GM23338 (cell line): ENCODE data around the gene IFI35. TPM values are rescaled to one million over a fixed set of nuclear protein-coding genes. Genes with fewer than 3 reads are reported as not detected.

Experiments
- ATAC-seq: fragments of 200-7000 bp; cut with Tn5 transposase; 3 replicates; pipeline ENCODE4 v1.9.1; 2020
- DNase-seq: peaks from one replicate; pipeline ENCODE4 v3.0.0-alpha.2; 2015; ENCODE audit warnings: low spot score
- H2AFZ ChIP-seq: fragments of 200-600 bp; sonication (generic); 2 replicates; pipeline ENCODE4 v1.8.0; 2016; ENCODE audit warnings: antibody characterized with exemption, mild to moderate bottlenecking, moderate library complexity
- H3F3A ChIP-seq: fragments of 200-600 bp; sonication (generic); replicated peaks from 2 replicates; pipeline ENCODE4 v1.8.0; 2017; ENCODE audit warnings: antibody characterized with exemption, mixed run types, low read depth
- H3K27ac ChIP-seq: fragments of 200-600 bp; sonication (generic); 2 replicates; pipeline ENCODE4 v1.6.1; 2016; ENCODE audit warnings: low read depth
- H3K27me3 ChIP-seq: fragments of 200-600 bp; sonication (generic); 2 replicates; pipeline ENCODE4 v1.8.0; 2016; ENCODE audit warnings: mild to moderate bottlenecking, mixed run types, moderate library complexity; ENCODE audit not compliant: insufficient read depth
- H3K36me3 ChIP-seq: fragments of 200-600 bp; sonication (generic); 2 replicates; pipeline ENCODE4 v1.8.0; 2016; ENCODE audit warnings: mild to moderate bottlenecking; ENCODE audit not compliant: insufficient read depth
- H3K4me1 ChIP-seq: fragments of 200-600 bp; sonication (generic); 2 replicates; pipeline ENCODE4 v1.8.0; 2016; ENCODE audit warnings: mild to moderate bottlenecking, moderate library complexity; ENCODE audit not compliant: insufficient read depth
- H3K4me2 ChIP-seq: fragments of 200-600 bp; sonication (generic); 2 replicates; pipeline ENCODE4 v1.7.1; 2017; ENCODE audit warnings: mixed run types
- H3K4me3 ChIP-seq: fragments of 200-600 bp; sonication (generic); 2 replicates; pipeline ENCODE4 v1.6.1; 2016; ENCODE audit warnings: mixed run types
- H3K79me2 ChIP-seq: fragments of 200-600 bp; sonication (generic); replicated peaks from 2 replicates; pipeline ENCODE4 v1.8.0; 2017; ENCODE audit warnings: mild to moderate bottlenecking; ENCODE audit not compliant: insufficient read depth
- H3K9me2 ChIP-seq: fragments of 200-600 bp; sonication (generic); 2 replicates; pipeline ENCODE4 v1.8.0; 2017; ENCODE audit not compliant: insufficient read depth
- H4K20me1 ChIP-seq: fragments of 200-600 bp; sonication (generic); replicated peaks from 2 replicates; pipeline ENCODE4 v1.8.0; 2017; ENCODE audit warnings: mild to moderate bottlenecking; ENCODE audit not compliant: insufficient read depth
- H3K27ac Mint-ChIP-seq: 2 replicates; pipeline ENCODE4 v1.8.0; 2020; ENCODE audit warnings: inconsistent platforms, mild to moderate bottlenecking, moderate library complexity, mixed read lengths
- H3K27me3 Mint-ChIP-seq: 3 replicates; pipeline ENCODE4 v1.8.0; 2022; ENCODE audit warnings: low read depth, mild to moderate bottlenecking, moderate library complexity, mixed read lengths, inconsistent platforms; ENCODE audit not compliant: insufficient read depth, poor library complexity
- H3K36me3 Mint-ChIP-seq: 3 replicates; pipeline ENCODE4 v1.8.0; 2021; ENCODE audit warnings: low read depth, mild to moderate bottlenecking, inconsistent platforms, moderate library complexity, mixed read lengths
- H3K4me1 Mint-ChIP-seq: 3 replicates; pipeline ENCODE4 v1.8.0; 2020; ENCODE audit warnings: mild to moderate bottlenecking, inconsistent platforms, mixed read lengths
- H3K4me3 Mint-ChIP-seq: 3 replicates; pipeline ENCODE4 v1.8.0; 2021; ENCODE audit warnings: moderate library complexity, mild to moderate bottlenecking, inconsistent platforms, mixed read lengths
- H3K9me3 Mint-ChIP-seq: 3 replicates; pipeline ENCODE4 v1.8.0; 2020; ENCODE audit warnings: moderate library complexity, mild to moderate bottlenecking, inconsistent platforms, mixed read lengths
- EZH2 ChIP-seq: fragments of 200-600 bp; sonication (generic); IDR thresholded peaks from one replicate; pipeline ENCODE4 v1.8.0; 2017; ENCODE audit warnings: antibody characterized with exemption, mild to moderate bottlenecking, low read depth; ENCODE audit not compliant: unreplicated experiment
- EZH2phosphoT487 ChIP-seq: fragments of 200-600 bp; sonication (generic); IDR thresholded peaks from one replicate; pipeline ENCODE4 v1.8.1; 2018; ENCODE audit warnings: antibody characterized with exemption; ENCODE audit not compliant: unreplicated experiment
- NANOG ChIP-seq: IDR thresholded peaks from 2 replicates; pipeline ENCODE4 v1.6.1; 2016; ENCODE audit warnings: antibody characterized with exemption, borderline replicate concordance
- POLR2AphosphoS5 ChIP-seq: IDR thresholded peaks from 2 replicates; pipeline ENCODE4 v1.6.1; 2016; ENCODE audit warnings: antibody characterized with exemption, low read depth
- ZNF114 ChIP-seq: fragments of 250-450 bp; sonication (Bioruptor Pico); IDR thresholded peaks from 2 replicates; pipeline ENCODE4 v1.5.0; 2020; ENCODE audit warnings: mild to moderate bottlenecking, moderate library complexity
- ZNF331 ChIP-seq: fragments of 250-450 bp; sonication (Bioruptor Pico); IDR thresholded peaks from 2 replicates; pipeline ENCODE4 v1.5.0; 2020; ENCODE audit warnings: low read depth, mild to moderate bottlenecking, moderate library complexity
- polyA plus RNA-seq: library from polyadenylated mRNA; unstranded; fragments of >200 nt; fragmentation: Nextera tagmentation; extraction: Ambion mirVana; gene quantifications from 2 replicates; pipeline ENCODE4 v1.2.1, GENCODE V29; 2016
- total RNA-seq: library from RNA; depleted of rRNA; stranded (reverse); fragments of >200 nt; shearing (Covaris generic); gene quantifications from 2 replicates; pipeline ENCODE4 v1.2.3, GENCODE V29; 2014
- TF ChIP-seq, protein P1 (sequence below): IDR thresholded peaks from 2 replicates; pipeline ENCODE4 v1.6.1; 2016; ENCODE audit warnings: antibody characterized with exemption

The IFI35 gene
- total and polyA plus RNA-seq, 2 experiments from 2014 or later = 1.8 to 2.3 TPM

DNA sequence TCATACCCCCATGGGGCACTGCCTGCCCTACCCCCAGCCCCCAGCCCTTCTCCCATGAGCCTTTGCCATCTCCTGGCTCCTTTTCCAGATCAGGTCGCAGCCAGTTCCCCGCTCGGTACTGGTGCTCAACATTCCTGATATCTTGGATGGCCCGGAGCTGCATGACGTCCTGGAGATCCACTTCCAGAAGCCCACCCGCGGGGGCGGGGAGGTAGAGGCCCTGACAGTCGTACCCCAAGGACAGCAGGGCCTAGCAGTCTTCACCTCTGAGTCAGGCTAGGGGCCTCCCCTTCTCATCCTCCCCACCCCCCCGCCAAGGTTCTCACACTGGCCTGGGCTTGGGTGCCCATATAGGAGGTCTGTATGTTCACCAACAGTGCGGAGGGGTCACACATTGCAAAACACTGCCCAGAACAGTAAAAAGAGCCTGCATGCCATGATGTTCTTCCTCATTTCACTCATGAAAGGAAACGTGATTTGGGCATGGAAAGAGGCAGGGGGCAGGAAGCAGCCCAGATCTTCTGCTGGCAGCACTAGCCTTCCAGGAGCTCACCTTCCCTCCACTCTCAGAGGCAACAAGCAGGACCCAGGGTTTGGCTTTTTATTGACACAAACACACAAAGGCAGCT, 7.5 kb downstream of the IFI35 start:
- Histone ChIP-seq H4K20me1 (peaks cover 4% of the 10 kb centered on the region; the same call in 1 of the 2 replicates), H2AFZ (no peak overlapping the region), H3F3A (no peaks in the 10 kb centered on the region), H3K27me3 (no peaks in the 10 kb centered on the region), H3K4me2 (no peak overlapping the region), H3K9me2 (no peaks in the 10 kb centered on the region), H3K36me3 (peaks cover 9% of the 10 kb centered on the region; the same call in 1 of the 2 replicates), H3K4me3 (no peak overlapping the region), H3K79me2 (peaks cover 12% of the 10 kb centered on the region), H3K4me1 (peaks cover 10% of the 10 kb centered on the region), H3K27ac (peak overlapping the region; percentile 69; the same call in 1 of the 2 replicates)
- Mint-ChIP-seq H3K4me1 (peaks cover 42% of the 10 kb centered on the region), H3K36me3 (peaks cover 45% of the 10 kb centered on the region), H3K9me3 (no peaks in the 10 kb centered on the region), H3K4me3 (no peak overlapping the region; the same call in 2 of the 3 replicates), H3K27ac (no peak overlapping the region; the same call in 1 of the 2 replicates), H3K27me3 (peaks cover 5% of the 10 kb centered on the region)
- ATAC-seq = peak; percentile 23; the same call in 2 of the 3 replicates
- DNase-seq = no peak
- TF ChIP-seq POLR2AphosphoS5 = peak; percentile 29; the same call in 1 of the 2 replicates
- TF ChIP-seq, protein P1, sequence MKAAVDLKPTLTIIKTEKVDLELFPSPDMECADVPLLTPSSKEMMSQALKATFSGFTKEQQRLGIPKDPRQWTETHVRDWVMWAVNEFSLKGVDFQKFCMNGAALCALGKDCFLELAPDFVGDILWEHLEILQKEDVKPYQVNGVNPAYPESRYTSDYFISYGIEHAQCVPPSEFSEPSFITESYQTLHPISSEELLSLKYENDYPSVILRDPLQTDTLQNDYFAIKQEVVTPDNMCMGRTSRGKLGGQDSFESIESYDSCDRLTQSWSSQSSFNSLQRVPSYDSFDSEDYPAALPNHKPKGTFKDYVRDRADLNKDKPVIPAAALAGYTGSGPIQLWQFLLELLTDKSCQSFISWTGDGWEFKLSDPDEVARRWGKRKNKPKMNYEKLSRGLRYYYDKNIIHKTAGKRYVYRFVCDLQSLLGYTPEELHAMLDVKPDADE = no peak

DNA sequence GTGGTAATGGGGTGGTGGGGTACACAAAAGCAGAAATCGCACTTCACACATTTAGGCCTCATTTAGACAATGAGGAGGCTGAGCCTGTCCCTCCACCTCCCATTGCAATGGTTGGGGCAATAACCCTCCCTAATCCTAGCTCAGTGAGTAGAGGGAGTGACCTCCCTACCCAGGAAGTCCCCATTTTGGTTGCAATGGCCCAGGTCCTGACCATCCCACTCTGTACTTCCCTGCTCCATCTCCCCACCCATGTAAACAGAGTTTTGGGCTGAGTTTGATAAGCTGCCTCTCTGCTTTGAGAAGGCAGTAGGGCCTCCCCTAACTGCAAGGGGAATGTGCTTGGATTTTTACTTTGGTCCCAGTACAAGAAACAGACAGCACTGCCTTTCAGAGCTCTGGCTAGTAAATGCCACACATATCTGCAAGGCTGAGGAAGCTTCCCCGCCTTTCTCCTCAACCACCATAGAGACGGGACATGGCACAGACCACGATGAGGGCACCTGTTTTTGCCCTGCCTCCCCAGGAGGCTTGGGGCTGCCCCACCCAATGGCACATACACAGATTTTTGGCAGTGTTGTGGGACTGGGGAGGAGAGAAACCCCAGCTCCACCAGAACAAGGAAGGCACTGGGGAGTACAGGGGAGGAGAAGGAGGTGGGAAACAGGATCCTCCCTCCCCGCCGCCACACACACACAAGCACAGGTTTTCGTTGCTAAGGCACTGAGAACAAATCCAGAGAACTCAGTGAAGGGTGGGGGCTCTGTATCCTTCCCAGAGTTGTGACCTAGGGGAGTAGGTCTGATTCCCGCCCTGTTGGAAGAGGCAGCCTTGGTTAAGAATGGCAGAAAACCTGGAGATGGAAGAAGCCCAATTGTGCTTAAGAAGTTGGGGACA, 8.3 kb downstream of the IFI35 start:
- Histone ChIP-seq H3K79me2 (peaks cover 19% of the 10 kb centered on the region), H3K27me3 (no peaks in the 10 kb centered on the region), H3K27ac (peak overlapping the region; percentile 84; the same call in 1 of the 2 replicates), H4K20me1 (peaks cover 9% of the 10 kb centered on the region), H3K9me2 (no peaks in the 10 kb centered on the region), H3K4me2 (no peak overlapping the region), H3F3A (no peaks in the 10 kb centered on the region), H3K4me3 (no peak overlapping the region), H2AFZ (no peak overlapping the region), H3K4me1 (peaks cover 16% of the 10 kb centered on the region), H3K36me3 (peaks cover 9% of the 10 kb centered on the region; the same call in 1 of the 2 replicates)
- H3K27me3 Mint-ChIP-seq = peaks cover 4% of the 10 kb centered on the region
- DNase-seq = no peak
- ATAC-seq = no peak
- H3K9me3 Mint-ChIP-seq = no peaks in the 10 kb centered on the region
- H3K27ac Mint-ChIP-seq = peak overlapping the region; percentile 39
- H3K36me3 Mint-ChIP-seq = peaks cover 52% of the 10 kb centered on the region
- H3K4me1 Mint-ChIP-seq = peaks cover 49% of the 10 kb centered on the region
- H3K4me3 Mint-ChIP-seq = no peak overlapping the region; the same call in 2 of the 3 replicates
- TF ChIP-seq ZNF114 (no peak), EZH2phosphoT487 (no peak), NANOG (no peak), ZNF331 (CRISPR knock-in tag) (no peak), EZH2 (no peak)
- TF ChIP-seq, protein P1 = no peak
